GM23248 (cell line): ENCODE data around the gene SLCO1A2. TPM values are rescaled to one million over a fixed set of nuclear protein-coding genes. Genes with fewer than 3 reads are reported as not detected.

ENCODE experiments used
- DNase-seq: peaks from one replicate; pipeline ENCODE4 v3.0.0-alpha.2; 2015
- H2AFZ ChIP-seq: fragments of 200-600 bp; sonication (generic); 2 replicates; pipeline ENCODE4 v1.6.1; 2016; ENCODE audit warnings: antibody characterized with exemption
- H3F3A ChIP-seq: fragments of 200-600 bp; sonication (generic); 2 replicates; pipeline ENCODE4 v1.6.1; 2016; ENCODE audit warnings: mild to moderate bottlenecking, antibody characterized with exemption, mixed run types; ENCODE audit not compliant: insufficient read depth
- H3K27ac ChIP-seq: fragments of 200-600 bp; sonication (generic); 2 replicates; pipeline ENCODE4 v1.5.1; 2016; ENCODE audit warnings: mild to moderate bottlenecking
- H3K27me3 ChIP-seq: fragments of 200-600 bp; sonication (generic); replicated peaks from 2 replicates; pipeline ENCODE4 v1.6.1; 2016; ENCODE audit warnings: mild to moderate bottlenecking; ENCODE audit not compliant: insufficient read depth
- H3K36me3 ChIP-seq: fragments of 200-600 bp; sonication (generic); 2 replicates; pipeline ENCODE4 v1.6.1; 2016; ENCODE audit warnings: low read depth, mild to moderate bottlenecking
- H3K4me1 ChIP-seq: fragments of 200-600 bp; sonication (generic); 2 replicates; pipeline ENCODE4 v1.6.1; 2016; ENCODE audit warnings: mild to moderate bottlenecking; ENCODE audit not compliant: insufficient read depth
- H3K4me2 ChIP-seq: fragments of 200-600 bp; sonication (generic); one replicate; pipeline ENCODE4 v1.6.1; 2016; ENCODE audit warnings: mild to moderate bottlenecking; ENCODE audit not compliant: unreplicated experiment
- H3K4me3 ChIP-seq: fragments of 200-600 bp; sonication (generic); 2 replicates; pipeline ENCODE4 v1.5.1; 2016; ENCODE audit warnings: mild to moderate bottlenecking
- H3K79me2 ChIP-seq: fragments of 200-600 bp; sonication (generic); 2 replicates; pipeline ENCODE4 v1.6.1; 2016; ENCODE audit warnings: mild to moderate bottlenecking; ENCODE audit not compliant: insufficient read depth
- H3K9ac ChIP-seq: fragments of 200-600 bp; sonication (generic); 2 replicates; pipeline ENCODE4 v1.6.1; 2016; ENCODE audit warnings: mild to moderate bottlenecking
- H3K9me2 ChIP-seq: fragments of 200-600 bp; sonication (generic); 2 replicates; pipeline ENCODE4 v1.6.1; 2016; ENCODE audit warnings: mixed run types, mild to moderate bottlenecking, moderate library complexity; ENCODE audit not compliant: insufficient read depth
- H3K9me3 ChIP-seq: fragments of 200-600 bp; sonication (generic); one replicate; pipeline ENCODE4 v1.6.1; 2017; ENCODE audit warnings: low read depth
- H4K20me1 ChIP-seq: fragments of 200-600 bp; sonication (generic); 2 replicates; pipeline ENCODE4 v1.6.0; 2016; ENCODE audit not compliant: insufficient read depth
- EZH2 ChIP-seq: fragments of 200-600 bp; sonication (generic); IDR thresholded peaks from 2 replicates; pipeline ENCODE4 v1.6.1; 2018; ENCODE audit warnings: antibody characterized with exemption, mild to moderate bottlenecking; ENCODE audit not compliant: insufficient read depth, poor library complexity, severe bottlenecking
- EZH2phosphoT487 ChIP-seq: fragments of 200-600 bp; sonication (generic); IDR thresholded peaks from 2 replicates; pipeline ENCODE4 v1.6.1; 2018; ENCODE audit warnings: antibody characterized with exemption, moderate library complexity, mild to moderate bottlenecking, low read depth; ENCODE audit not compliant: insufficient read depth
- WGBS, 2 experiments: methylation state at CpG; one replicate each; pipeline ENCODE4 v1.1.6; 2015 to 2017; ENCODE audit warnings: low lambda C conversion rate in 2 of 2, low coverage in 1 of 2; ENCODE audit errors: missing lambda C conversion rate in 2 of 2; 5-methylcytosine and 5-hydroxymethylcytosine counted together
- in situ Hi-C: fragments of 300-500 bp; cut with MboI; formaldehyde crosslinking; loops from 2 replicates; pipeline ENCODE4 v1.15.0; 2020
- polyA plus RNA-seq: library from polyadenylated mRNA; unstranded; fragments of >200 nt; fragmentation: Nextera tagmentation; extraction: Ambion mirVana; gene quantifications from 2 replicates; pipeline ENCODE4 v1.2.1, GENCODE V29; 2016
- total RNA-seq: library from RNA; depleted of rRNA; stranded (reverse); fragments of >200 nt; shearing (Covaris generic); gene quantifications from 2 replicates; pipeline ENCODE4 v1.2.3, GENCODE V29; 2014; rRNA removed

The SLCO1A2 gene
- total and polyA plus RNA-seq, 2 experiments from 2014 or later = not detected

DNA sequence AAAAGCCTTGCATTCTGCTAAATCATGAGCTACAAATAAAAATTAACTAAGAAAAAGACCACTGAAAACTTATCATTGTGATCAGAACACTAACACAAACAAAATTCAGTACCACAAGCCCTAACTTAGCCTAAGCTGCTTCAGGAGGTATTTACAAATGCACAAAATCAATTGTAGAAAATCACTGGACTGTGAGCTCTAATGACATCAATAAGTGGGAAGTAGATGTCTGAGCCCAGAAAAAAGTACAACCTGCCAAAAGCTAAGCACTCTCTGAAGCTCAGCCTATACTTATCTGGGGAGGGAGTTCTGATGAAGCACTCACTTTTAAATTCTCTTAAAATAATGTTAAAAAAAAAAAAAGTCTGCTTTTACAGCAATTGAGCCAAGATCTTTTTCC lies 110.8 kb downstream of the SLCO1A2 start:
- no peak overlapping the region for H3K4me2 ChIP-seq
- no peaks in the 10 kb centered on the region for H3K36me3 ChIP-seq
- H3F3A ChIP-seq = no peaks in the 10 kb centered on the region
- H4K20me1 ChIP-seq = no peaks in the 10 kb centered on the region
- no peak for DNase-seq
- no peaks in the 10 kb centered on the region for H3K4me1 ChIP-seq
- H3K4me3 ChIP-seq = no peak overlapping the region
- H3K9me2 ChIP-seq = no peaks in the 10 kb centered on the region
- no peaks in the 10 kb centered on the region for H3K79me2 ChIP-seq
- H3K9ac ChIP-seq = no peak overlapping the region
- in situ Hi-C loops = no loop called here
- no peak overlapping the region for H3K27ac ChIP-seq
- H2AFZ ChIP-seq = no peak overlapping the region
- H3K27me3 ChIP-seq = no peaks in the 10 kb centered on the region
- no peak for TF ChIP-seq EZH2phosphoT487
- H3K9me3 ChIP-seq = peaks cover 3% of the 10 kb centered on the region

GRCh38 chr12:21221778-21222177 lies 112.9 kb downstream of the SLCO1A2 start:
- no peak overlapping the region for H3K4me2 ChIP-seq
- H3F3A ChIP-seq = no peaks in the 10 kb centered on the region
- no peaks in the 10 kb centered on the region for H3K36me3 ChIP-seq
- no peak overlapping the region for H3K4me3 ChIP-seq
- H2AFZ ChIP-seq = no peak overlapping the region
- TF ChIP-seq EZH2 (no peak), EZH2phosphoT487 (no peak)
- no peaks in the 10 kb centered on the region for H3K79me2 ChIP-seq
- H3K9me3 ChIP-seq = peaks cover 3% of the 10 kb centered on the region
- no peaks in the 10 kb centered on the region for H3K4me1 ChIP-seq
- H3K27ac ChIP-seq = no peak overlapping the region
- no peaks in the 10 kb centered on the region for H3K27me3 ChIP-seq
- H3K9me2 ChIP-seq = no peaks in the 10 kb centered on the region
- DNase-seq = no peak
- no peak overlapping the region for H3K9ac ChIP-seq
- in situ Hi-C loops = no loop called here
- H4K20me1 ChIP-seq = no peaks in the 10 kb centered on the region

GRCh38 chr12:21221072-21221471 lies 113.6 kb downstream of the SLCO1A2 start:
- TF ChIP-seq EZH2phosphoT487 (no peak), EZH2 (no peak)
- Histone ChIP-seq H3K79me2 (no peaks in the 10 kb centered on the region), H3K9me3 (peaks cover 3% of the 10 kb centered on the region), H4K20me1 (no peaks in the 10 kb centered on the region), H3K36me3 (no peaks in the 10 kb centered on the region), H3F3A (no peaks in the 10 kb centered on the region), H3K27ac (no peak overlapping the region), H3K9me2 (no peaks in the 10 kb centered on the region), H3K9ac (no peak overlapping the region), H3K4me2 (no peak overlapping the region), H3K27me3 (no peaks in the 10 kb centered on the region), H3K4me3 (no peak overlapping the region), H3K4me1 (no peaks in the 10 kb centered on the region), H2AFZ (no peak overlapping the region)
- in situ Hi-C loops = no loop called here
- DNase-seq = no peak

DNA sequence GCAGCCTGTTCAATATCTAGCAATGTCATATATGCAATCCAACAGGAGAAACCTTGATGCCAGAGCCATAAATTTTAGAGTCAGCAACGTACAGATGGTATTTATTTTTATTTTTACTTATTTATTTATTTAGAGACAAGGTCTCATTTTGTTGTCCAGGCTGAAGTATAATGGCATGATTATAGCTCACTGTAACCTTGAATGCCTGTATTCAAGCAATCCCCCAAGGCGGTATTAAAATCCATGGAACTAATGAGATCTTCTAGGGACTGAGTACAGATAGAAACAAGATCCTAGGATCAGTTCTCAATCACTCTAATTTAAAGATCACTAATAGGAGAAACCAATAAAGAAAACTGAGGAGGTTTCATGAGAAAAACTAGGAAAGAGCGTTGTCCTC lies 114.5 kb downstream of the SLCO1A2 start:
- Histone ChIP-seq H3K9me2 (no peaks in the 10 kb centered on the region), H3K36me3 (no peaks in the 10 kb centered on the region), H3K27ac (no peak overlapping the region), H3K4me3 (no peak overlapping the region), H3K9me3 (peaks cover 3% of the 10 kb centered on the region), H3K4me2 (no peak overlapping the region), H3K9ac (no peak overlapping the region), H3K4me1 (no peaks in the 10 kb centered on the region), H3K79me2 (no peaks in the 10 kb centered on the region), H4K20me1 (no peaks in the 10 kb centered on the region), H3K27me3 (no peaks in the 10 kb centered on the region), H2AFZ (no peak overlapping the region), H3F3A (no peaks in the 10 kb centered on the region)
- no peak for DNase-seq
- 23 to 24% methylated on average over 3 of the region's 3 CpGs for WGBS, 2 experiments
- in situ Hi-C loops = no loop called here
- TF ChIP-seq EZH2phosphoT487 = no peak
- TF ChIP-seq EZH2 = no peak

GRCh38 chr12:21219206-21219605 lies 115.5 kb downstream of the SLCO1A2 start:
- Histone ChIP-seq H3K27me3 (no peaks in the 10 kb centered on the region), H2AFZ (no peak overlapping the region), H3F3A (no peaks in the 10 kb centered on the region), H3K36me3 (no peaks in the 10 kb centered on the region), H3K4me1 (no peaks in the 10 kb centered on the region), H3K9me2 (no peaks in the 10 kb centered on the region), H3K27ac (no peak overlapping the region), H3K79me2 (no peaks in the 10 kb centered on the region), H3K9me3 (peaks cover 3% of the 10 kb centered on the region), H4K20me1 (no peaks in the 10 kb centered on the region), H3K9ac (no peak overlapping the region), H3K4me3 (no peak overlapping the region), H3K4me2 (no peak overlapping the region)
- TF ChIP-seq EZH2phosphoT487 (no peak), EZH2 (no peak)
- in situ Hi-C loops = no loop called here
- WGBS, 2 experiments = 0 to 2% methylated on average over 2 of the region's 2 CpGs
- DNase-seq = no peak

Other genes with a start within 250 kb of the SLCO1A2 start
- not detected in 2 replicates for gene SLCO1B1, start 203.7 kb downstream of the SLCO1A2 start, total RNA-seq
- not detected in 2 replicates for gene SLCO1B1, start 203.7 kb downstream of the SLCO1A2 start, polyA plus RNA-seq
- not detected in 2 replicates for gene IAPP, start 38.0 kb upstream of the SLCO1A2 start, total RNA-seq
- gene IAPP, start 38.0 kb upstream of the SLCO1A2 start, polyA plus RNA-seq = not detected in 2 replicates
- 13.4 and 15.7 TPM in 2 replicates for gene PYROXD1, start 102.7 kb upstream of the SLCO1A2 start, total RNA-seq
- 22.5 and 23.2 TPM in 2 replicates for gene PYROXD1, start 102.7 kb upstream of the SLCO1A2 start, polyA plus RNA-seq
- 102 and 117 TPM in 2 replicates for gene RECQL, start 166.7 kb upstream of the SLCO1A2 start, total RNA-seq
- gene RECQL, start 166.7 kb upstream of the SLCO1A2 start, polyA plus RNA-seq = 71.7 and 80.3 TPM in 2 replicates
- gene GOLT1B, start 166.9 kb upstream of the SLCO1A2 start, total RNA-seq = 73.0 and 73.3 TPM in 2 replicates
- gene GOLT1B, start 166.9 kb upstream of the SLCO1A2 start, polyA plus RNA-seq = 105 and 108 TPM in 2 replicates
- gene SPX, start 191.4 kb upstream of the SLCO1A2 start, total RNA-seq = 0.63 and 1.2 TPM in 2 replicates
- 0.24 and 0.37 TPM in 2 replicates for gene SPX, start 191.4 kb upstream of the SLCO1A2 start, polyA plus RNA-seq